SK-N-SH (cell line): ENCODE results near the gene TBL1XR1. TPM values are rescaled to one million over a fixed set of nuclear protein-coding genes. Genes with fewer than 3 reads are reported as not detected.

Source experiments
- CTCF ChIA-PET: fragments of 300-600, 350-600 bp; formaldehyde crosslinking; extraction: SDS; loops from one replicate; lab custom pipeline; 2021; lab: Yijun Ruan, JAX
- POLR2A ChIA-PET: fragments of 350-600 bp; sonication (Branson Sonifier 250); formaldehyde crosslinking; extraction: SDS; loops from one replicate; lab custom pipeline; 2020; ENCODE audit warnings: antibody characterized with exemption, inconsistent platforms; lab: Yijun Ruan, JAX
- DNase-seq: peaks from one replicate; pipeline ENCODE4 v3.0.0; 2012
- H2AFZ ChIP-seq: fragments of 200-600 bp; sonication (generic); 2 replicates; pipeline ENCODE4 v1.8.1; 2016; ENCODE audit warnings: antibody characterized with exemption, mild to moderate bottlenecking, low read depth
- H3F3A ChIP-seq: fragments of 200-600 bp; sonication (generic); replicated peaks from 2 replicates; pipeline ENCODE3; 2016; ENCODE audit warnings: antibody characterized with exemption, mild to moderate bottlenecking; ENCODE audit not compliant: insufficient read depth
- H3K27ac ChIP-seq, 2 experiments: fragments of 200-500 bp in 1 of 2; fragments of 200-600 bp in 1 of 2; sonication (Bioruptor generic) in 1 of 2; sonication (generic), shearing (Covaris generic) in 1 of 2; 2 replicates each; pipeline versions ENCODE4 v1.5.1 to v1.6.1; 2014 to 2016; ENCODE audit warnings: low read depth in 2 of 2, inconsistent platforms in 1 of 2, low read length in 1 of 2, mild to moderate bottlenecking in 1 of 2, mixed read lengths in 1 of 2
- H3K27me3 ChIP-seq: fragments of 200-600 bp; sonication (generic), shearing (Covaris generic); 2 replicates; pipeline ENCODE4 v1.6.1; 2016; ENCODE audit warnings: mixed run types; ENCODE audit not compliant: insufficient read depth
- H3K36me3 ChIP-seq, 2 experiments: fragments of 200-500 bp in 1 of 2; fragments of 200-600 bp in 1 of 2; sonication (Bioruptor generic) in 1 of 2; sonication (generic) in 1 of 2; replicated peaks in 1 of 2; 2 replicates each; pipeline versions ENCODE3 to v1.5.1; 2014 to 2016; ENCODE audit warnings: low read length in 1 of 2, mild to moderate bottlenecking in 1 of 2; ENCODE audit not compliant: insufficient read depth in 2 of 2, control insufficient read depth in 1 of 2
- H3K4me1 ChIP-seq, 2 experiments: fragments of 200-500 bp in 1 of 2; fragments of 200-600 bp in 1 of 2; sonication (Bioruptor generic) in 1 of 2; sonication (generic), shearing (Covaris generic) in 1 of 2; 2 replicates each; pipeline versions ENCODE4 v1.5.1 to v1.6.1; 2014 to 2016; ENCODE audit warnings: low read depth in 1 of 2, low read length in 1 of 2, mixed run types in 1 of 2; ENCODE audit not compliant: insufficient read depth in 2 of 2, control insufficient read depth in 1 of 2
- H3K4me2 ChIP-seq: fragments of 200-600 bp; sonication (generic), shearing (Covaris generic); 2 replicates; pipeline ENCODE4 v1.6.1; 2017; ENCODE audit warnings: mixed run types
- H3K4me3 ChIP-seq, 2 experiments: fragments of 200-500 bp in 1 of 2; fragments of 200-600 bp in 1 of 2; sonication (Bioruptor generic) in 1 of 2; sonication (generic), shearing (Covaris generic) in 1 of 2; 2 replicates each; pipeline versions ENCODE4 v1.5.1 to v1.8.1; 2014 to 2016; ENCODE audit warnings: low read depth in 2 of 2, inconsistent platforms in 1 of 2, low read length in 1 of 2, mild to moderate bottlenecking in 1 of 2, mixed read lengths in 1 of 2, moderate library complexity in 1 of 2
- H3K79me2 ChIP-seq: fragments of 200-600 bp; sonication (generic); 2 replicates; pipeline ENCODE4 v1.8.1; 2017; ENCODE audit warnings: mild to moderate bottlenecking; ENCODE audit not compliant: insufficient read depth
- H3K9ac ChIP-seq: fragments of 200-600 bp; sonication (generic); 2 replicates; pipeline ENCODE4 v1.6.1; 2017; ENCODE audit warnings: mixed run types
- H3K9me2 ChIP-seq: fragments of 200-600 bp; sonication (generic); 2 replicates; pipeline ENCODE4 v1.6.1; 2017; ENCODE audit warnings: mixed run types
- H3K9me3 ChIP-seq: fragments of 200-600 bp; sonication (generic); 2 replicates; pipeline ENCODE4 v1.6.1; 2017; ENCODE audit warnings: mixed run types, mild to moderate bottlenecking, moderate library complexity
- H4K20me1 ChIP-seq: fragments of 200-600 bp; sonication (generic); 2 replicates; pipeline ENCODE4 v1.6.1; 2017; ENCODE audit warnings: mild to moderate bottlenecking, mixed run types; ENCODE audit not compliant: insufficient read depth
- CHD2 ChIP-seq: fragments of 150-350 bp; IDR thresholded peaks from 2 replicates; pipeline ENCODE4 v1.6.1; 2018; ENCODE audit warnings: low read length; ENCODE audit not compliant: partially characterized antibody
- EP300 ChIP-seq, 2 experiments: IDR thresholded peaks; 2 replicates each; pipeline versions ENCODE4 v1.4.0 to v1.6.1; 2012; ENCODE audit warnings: borderline replicate concordance in 1 of 2, low read depth in 1 of 2, low read length in 1 of 2
- FOSL2 ChIP-seq: IDR thresholded peaks from 2 replicates; pipeline ENCODE4 v1.4.0; 2012; ENCODE audit warnings: low read depth, mild to moderate bottlenecking, moderate library complexity, borderline replicate concordance
- FOXJ3 ChIP-seq: sonication (generic); formaldehyde crosslinking; IDR thresholded peaks from 2 replicates; pipeline ENCODE4 v1.5.1; 2020; ENCODE audit warnings: mild to moderate bottlenecking, missing genetic modification reagents
- FOXM1 ChIP-seq: IDR thresholded peaks from 2 replicates; pipeline ENCODE4 v1.4.0; 2012; ENCODE audit warnings: low read depth, mild to moderate bottlenecking
- GATA2 ChIP-seq: sonication (generic); formaldehyde crosslinking; IDR thresholded peaks from 2 replicates; pipeline ENCODE4 v1.5.0; 2020; ENCODE audit warnings: mild to moderate bottlenecking, missing genetic modification reagents
- MAX ChIP-seq: IDR thresholded peaks from 2 replicates; pipeline ENCODE4 v1.4.0; 2012; ENCODE audit warnings: low read depth
- MXI1 ChIP-seq: IDR thresholded peaks from 2 replicates; pipeline ENCODE4 v1.6.1; 2012; ENCODE audit warnings: mild to moderate bottlenecking, low read depth, low read length, improper control_type of control experiment
- NFIC ChIP-seq: IDR thresholded peaks from 2 replicates; pipeline ENCODE4 v1.4.0; 2012; ENCODE audit warnings: borderline replicate concordance
- NRF1 ChIP-seq: IDR thresholded peaks from 2 replicates; pipeline ENCODE4 v1.6.1; 2012; ENCODE audit warnings: low read depth, mild to moderate bottlenecking, low read length
- RAD21 ChIP-seq: IDR thresholded peaks from 2 replicates; pipeline ENCODE4 v1.6.1; 2012; ENCODE audit warnings: mild to moderate bottlenecking, low read length
- RCOR1 ChIP-seq: fragments of 150-350 bp; IDR thresholded peaks from 2 replicates; pipeline ENCODE4 v1.6.1; 2017; ENCODE audit warnings: antibody characterized with exemption, low read length
- REST ChIP-seq: IDR thresholded peaks from 2 replicates; pipeline ENCODE4 v1.6.1; 2012; ENCODE audit warnings: mild to moderate bottlenecking, low read depth, low read length, moderate library complexity
- RXRA ChIP-seq: IDR thresholded peaks from 2 replicates; pipeline ENCODE4 v1.4.0; 2012; ENCODE audit warnings: low read depth, mild to moderate bottlenecking, borderline replicate concordance
- TAF1 ChIP-seq: IDR thresholded peaks from 2 replicates; pipeline ENCODE4 v1.6.1; 2012; ENCODE audit warnings: low read depth, mild to moderate bottlenecking, low read length, moderate library complexity, borderline replicate concordance
- USF1 ChIP-seq: IDR thresholded peaks from 2 replicates; pipeline ENCODE4 v1.4.0; 2012; ENCODE audit warnings: low read depth, borderline replicate concordance
- YY1 ChIP-seq: IDR thresholded peaks from 2 replicates; pipeline ENCODE4 v1.4.0; 2012; ENCODE audit warnings: low read depth, mild to moderate bottlenecking
- WGBS: methylation state at CpG from one replicate; pipeline ENCODE4 v1.1.6; 2017; ENCODE audit warnings: low lambda C conversion rate; 5-methylcytosine and 5-hydroxymethylcytosine counted together
- polyA plus RNA-seq, 3 experiments: library from polyadenylated mRNA; depleted of rRNA; stranded (reverse); fragments of >200 nt; gene quantifications; 2 replicates each; pipeline ENCODE4 v1.2.3, GENCODE V29; 2012

TBL1XR1 gene
- polyA plus RNA-seq, 1 of the 3 experiments (the other 2 are of a cell fraction): 20.9 TPM

- DNase-seq: no peak
- peaks cover 0 to 4% of the 10 kb centered on the region in 2 experiments for H3K36me3 ChIP-seq
- H3K9me3 ChIP-seq: no peaks in the 10 kb centered on the region
- H3K27me3 ChIP-seq: no peaks in the 10 kb centered on the region
- TF ChIP-seq RCOR1 (no peak), REST (no peak), NRF1 (no peak), TAF1 (no peak), RAD21 (no peak), MAX (no peak), USF1 (no peak), CHD2 (no peak), FOSL2 (no peak), NFIC (no peak), EP300 (IDR thresholded peaks at IDR 0.05; ENCODE audit: borderline replicate concordance in 1 of 2, low read depth in 1 of 2, low read length in 1 of 2) (no peak), RXRA (no peak), YY1 (no peak), FOXJ3 (no peak), GATA2 (CRISPR knock-in tag) (no peak), MXI1 (no peak), FOXM1 (no peak)
- H3K9me2 ChIP-seq: no peaks in the 10 kb centered on the region
- no peak overlapping the region for H2AFZ ChIP-seq
- H3K4me2 ChIP-seq: no peak overlapping the region
- no peaks in the 10 kb centered on the region for H3F3A ChIP-seq
- ChIA-PET POLR2A (no interaction called here), CTCF (interaction anchor here (1.5 to 1.9 kb wide), 2 partner anchors 8 to 12 kb away, joined by 3 to 5 read pairs; no protein-coding TSS in a partner anchor)
- H3K79me2 ChIP-seq: peaks cover 97% of the 10 kb centered on the region
- over 99% methylated on average over 6 of the region's 6 CpGs for WGBS
- peaks cover 3 to 12% of the 10 kb centered on the region in 2 experiments; a peak in 3 of 4 replicates for H3K4me1 ChIP-seq
- no peak overlapping the region; a peak in 1 of 4 replicates for H3K27ac ChIP-seq
- no peak overlapping the region for H3K4me3 ChIP-seq
- H3K9ac ChIP-seq: no peak overlapping the region
- H4K20me1 ChIP-seq: peaks cover 91% of the 10 kb centered on the region
Measured at GRCh38 chr3:177107461-177108239, 89.6 kb downstream of the TBL1XR1 start.
